A549 treated with CpdA at 1 μM for 4 hours (cell line): Measurements from ENCODE around the gene ADNP. TPM values are rescaled to one million over a fixed set of nuclear protein-coding genes. Genes with fewer than 3 reads are reported as not detected.

ENCODE experiments used
- total RNA-seq: library from RNA; stranded (reverse); fragments of 200-300 nt; extraction: Qiagen RNA extraction; gene quantifications from 5 replicates; pipeline ENCODE4 v1.2.3, GENCODE V29; 2022; ENCODE audit warnings: low read depth

ADNP gene
- total RNA-seq = 40.2 to 54.3 TPM (median 43.9 TPM) in 5 replicates

DNA sequence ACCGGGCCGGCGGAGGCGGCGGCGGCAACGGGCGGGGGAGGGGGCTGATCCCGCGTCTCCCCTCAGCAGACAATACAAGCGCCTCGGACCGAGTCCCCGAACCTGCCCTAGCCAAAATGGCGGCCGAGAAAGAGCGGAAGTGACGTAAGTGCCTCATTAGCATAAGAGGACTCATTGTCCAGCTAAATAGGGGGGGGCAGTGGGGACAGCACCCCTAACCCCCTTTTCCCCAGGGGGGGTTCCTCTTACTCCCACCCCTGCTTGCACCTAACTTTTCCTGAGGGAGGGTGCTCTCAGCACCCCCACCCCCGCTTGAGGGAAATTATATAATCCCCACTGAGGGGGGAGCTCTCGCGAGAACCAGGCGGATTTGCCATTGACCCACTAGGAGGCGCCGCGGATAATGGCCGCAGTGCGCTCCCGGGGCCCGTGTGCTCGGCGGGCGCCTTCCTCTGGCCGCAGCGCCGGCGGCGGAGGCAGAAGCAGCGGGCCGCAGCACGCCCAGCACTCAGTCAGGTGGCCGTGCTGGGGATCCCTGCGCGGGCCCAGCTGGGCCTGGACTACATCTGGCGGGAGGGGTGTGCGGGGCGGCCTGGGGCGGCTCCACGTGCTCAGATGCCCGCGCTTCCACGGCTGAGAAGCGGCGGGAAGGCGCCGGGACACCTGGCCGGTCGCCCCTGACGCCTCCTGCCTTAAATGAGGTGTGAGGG is at the start of gene ADNP:
Gene ADNP, minus strand, starts transcription at position 132 of the 710 bp plus-strand sequence. CDS start 27,441 bp downstream, outside the sequence.

DNA sequence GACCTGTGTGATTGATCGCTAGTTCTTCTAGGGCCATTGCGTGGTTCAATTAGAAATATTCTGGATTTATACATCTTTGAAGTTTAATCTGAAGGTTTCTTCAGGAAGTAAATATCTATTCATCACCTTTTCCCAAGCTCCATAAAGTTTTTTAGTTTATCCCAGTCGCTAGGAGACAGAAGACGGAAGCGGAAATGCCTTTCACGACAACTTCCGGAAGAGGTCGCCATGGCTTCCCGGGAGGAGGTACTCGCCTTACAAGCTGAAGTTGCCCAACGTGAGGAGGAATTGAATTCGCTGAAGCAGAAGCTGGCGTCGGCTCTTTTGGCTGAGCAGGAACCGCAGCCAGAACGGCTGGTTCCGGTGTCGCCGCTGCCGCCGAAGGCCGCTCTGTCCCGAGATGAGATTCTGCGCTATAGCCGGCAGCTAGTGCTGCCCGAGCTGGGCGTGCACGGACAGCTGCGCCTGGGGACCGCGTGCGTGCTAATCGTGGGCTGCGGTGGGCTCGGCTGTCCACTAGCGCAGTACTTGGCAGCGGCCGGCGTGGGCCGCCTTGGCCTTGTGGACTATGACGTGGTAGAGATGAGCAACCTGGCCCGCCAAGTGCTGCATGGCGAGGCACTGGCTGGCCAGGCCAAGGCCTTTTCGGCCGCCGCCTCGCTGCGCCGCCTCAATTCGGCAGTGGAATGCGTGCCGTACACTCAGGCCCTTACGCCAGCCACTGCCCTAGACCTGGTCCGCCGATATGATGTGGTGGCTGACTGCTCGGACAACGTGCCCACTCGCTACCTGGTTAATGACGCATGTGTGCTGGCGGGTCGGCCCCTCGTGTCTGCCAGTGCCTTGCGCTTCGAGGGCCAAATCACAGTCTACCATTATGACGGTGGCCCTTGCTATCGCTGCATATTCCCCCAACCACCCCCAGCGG is 27.6 kb upstream of the ADNP start, which contains the start of gene MOCS3:
Gene MOCS3, plus strand, starts transcription at position 204 of the 928 bp plus-strand sequence. Its CDS starts 25 bp downstream, at position 229.

DNA sequence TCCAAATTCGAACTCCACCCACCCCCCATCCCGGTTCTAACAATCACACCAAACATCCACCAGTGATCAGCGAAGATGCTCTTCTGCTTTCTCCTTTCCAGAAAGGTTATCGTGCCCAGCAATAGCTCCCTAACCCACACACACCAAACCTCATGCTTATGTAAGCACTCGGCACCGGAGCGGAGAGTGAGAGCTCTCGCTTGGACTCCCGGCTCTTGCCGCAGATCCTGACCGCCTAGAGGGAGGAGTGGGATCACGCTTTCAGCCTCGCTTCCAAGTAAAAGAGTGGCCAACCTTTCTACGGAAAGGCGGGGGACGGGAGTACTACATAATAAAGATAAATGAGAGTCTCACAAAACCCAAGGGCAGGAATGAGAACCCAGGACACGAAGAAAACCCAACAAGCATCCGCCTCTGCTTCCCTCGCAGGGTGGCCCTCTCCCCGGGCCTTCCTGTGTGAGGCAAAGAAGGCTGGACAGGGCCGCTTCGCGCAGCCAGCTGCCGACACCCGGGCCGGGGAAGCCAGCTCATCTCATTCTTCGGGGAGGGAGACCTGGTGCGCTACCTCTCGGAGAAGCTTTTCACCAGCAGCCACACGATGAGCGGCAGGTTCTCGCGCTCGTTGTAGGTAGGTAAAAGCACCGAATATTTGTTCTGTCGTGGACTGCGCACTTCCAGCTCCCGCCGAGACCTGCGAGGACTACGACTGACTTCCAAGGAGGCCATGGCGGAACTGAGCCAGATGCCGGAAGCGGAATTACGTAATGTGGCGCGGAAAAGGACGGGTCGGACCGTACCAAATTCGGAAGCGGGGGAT is 26.8 kb upstream of the ADNP start, which contains the start of gene DPM1:
Gene DPM1, minus strand, starts transcription at position 735 of the 817 bp plus-strand sequence. Its CDS starts 9 bp downstream, at position 726.

Other genes with a start within 250 kb of the ADNP start
- gene RIPOR3, start 239.9 kb downstream of the ADNP start, total RNA-seq = 0.06 to 0.09 TPM in 2 of 5 replicates, not detected in the others
- 2.2 to 4.3 TPM (median 3.0 TPM) in 5 replicates for gene PARD6B, start 199.9 kb downstream of the ADNP start, total RNA-seq
- 28.7 to 35.0 TPM (median 30.6 TPM) in 5 replicates for gene BCAS4, start 136.4 kb downstream of the ADNP start, total RNA-seq
- gene DPM1, start 27.1 kb upstream of the ADNP start, total RNA-seq = 70.2 to 98.3 TPM (median 73.8 TPM) in 5 replicates
- 5.9 to 6.5 TPM (median 6.3 TPM) in 5 replicates for gene MOCS3, start 27.4 kb upstream of the ADNP start, total RNA-seq
- 16.0 to 30.8 TPM (median 20.1 TPM) in 5 replicates for gene KCNG1, start 91.7 kb upstream of the ADNP start, total RNA-seq